OCI-M2 (cell line): ENCODE measurements around the gene KRTAP6-2.

Experiments used
- DNase-seq: peaks from one replicate; lab custom pipeline; 2025; ENCODE audit not compliant: unreplicated experiment; lab: John Stamatoyannopoulos, UW

The KRTAP6-2 gene

GRCh38 chr21:30577766-30578165 lies 20.9 kb downstream of the KRTAP6-2 start:
- no peak for DNase-seq

- no peak for DNase-seq
Measured at GRCh38 chr21:30567617-30568016, 31.1 kb downstream of the KRTAP6-2 start.

GRCh38 chr21:30563630-30564029 lies 35.1 kb downstream of the KRTAP6-2 start:
- no peak for DNase-seq

GRCh38 chr21:30563072-30563471 lies 35.6 kb downstream of the KRTAP6-2 start:
- DNase-seq = no peak

- DNase-seq = no peak
Measured at GRCh38 chr21:30561957-30562356, 36.7 kb downstream of the KRTAP6-2 start.

- no peak for DNase-seq
Measured at GRCh38 chr21:30561264-30561895, 37.3 kb downstream of the KRTAP6-2 start, which contains the start of gene KRTAP19-7. KRTAP19-7 (minus strand) TSS chr21:30561314; CDS start chr21:30561289, 25 bp downstream.

- DNase-seq = no peak
Measured at GRCh38 chr21:30555095-30555494, 43.6 kb downstream of the KRTAP6-2 start.

GRCh38 chr21:30552782-30553181 lies 45.9 kb downstream of the KRTAP6-2 start:
- DNase-seq = no peak
